Sigmoid colon (tissue), 4 donors: ENCODE data around the gene GPR63.

Source experiments
- CTCF ChIP-seq, 4 experiments: fragments of 450-650 bp in 3 of 4; fragments of 200-600 bp in 1 of 4; IDR thresholded peaks; one replicate each; pipeline ENCODE4 v1.5.1; 2016 to 2019; ENCODE audit warnings: antibody characterized with exemption in 4 of 4, mild to moderate bottlenecking in 3 of 4, moderate library complexity in 2 of 4
- EP300 ChIP-seq, 4 donors: sonication (generic); formaldehyde crosslinking; IDR thresholded peaks; one replicate each; pipeline ENCODE4 v1.6.1; 2017; ENCODE audit warnings: antibody characterized with exemption in 4 of 4

GRCh38 chr6:96837081-96837971, at the start of gene GPR63:
- no peak for TF ChIP-seq EP300 (IDR thresholded peaks at IDR 0.05)
- TF ChIP-seq CTCF (IDR thresholded peaks at IDR 0.05): no peak
